SW480 (cell line): ENCODE data around the gene TMEM186.
"Not testable (repeated sequence)": the region's sequence is repeated elsewhere in the genome, so short reads cannot be mapped to it uniquely, and the experiment has no call there.

Source experiments
- DNase-seq: peaks from one replicate; pipeline ENCODE4 v3.0.0-alpha.2; 2016; ENCODE audit warnings: low spot score

TMEM186 gene, protein sequence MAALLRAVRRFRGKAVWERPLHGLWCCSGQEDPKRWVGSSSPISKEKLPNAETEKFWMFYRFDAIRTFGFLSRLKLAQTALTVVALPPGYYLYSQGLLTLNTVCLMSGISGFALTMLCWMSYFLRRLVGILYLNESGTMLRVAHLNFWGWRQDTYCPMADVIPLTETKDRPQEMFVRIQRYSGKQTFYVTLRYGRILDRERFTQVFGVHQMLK

DNA sequence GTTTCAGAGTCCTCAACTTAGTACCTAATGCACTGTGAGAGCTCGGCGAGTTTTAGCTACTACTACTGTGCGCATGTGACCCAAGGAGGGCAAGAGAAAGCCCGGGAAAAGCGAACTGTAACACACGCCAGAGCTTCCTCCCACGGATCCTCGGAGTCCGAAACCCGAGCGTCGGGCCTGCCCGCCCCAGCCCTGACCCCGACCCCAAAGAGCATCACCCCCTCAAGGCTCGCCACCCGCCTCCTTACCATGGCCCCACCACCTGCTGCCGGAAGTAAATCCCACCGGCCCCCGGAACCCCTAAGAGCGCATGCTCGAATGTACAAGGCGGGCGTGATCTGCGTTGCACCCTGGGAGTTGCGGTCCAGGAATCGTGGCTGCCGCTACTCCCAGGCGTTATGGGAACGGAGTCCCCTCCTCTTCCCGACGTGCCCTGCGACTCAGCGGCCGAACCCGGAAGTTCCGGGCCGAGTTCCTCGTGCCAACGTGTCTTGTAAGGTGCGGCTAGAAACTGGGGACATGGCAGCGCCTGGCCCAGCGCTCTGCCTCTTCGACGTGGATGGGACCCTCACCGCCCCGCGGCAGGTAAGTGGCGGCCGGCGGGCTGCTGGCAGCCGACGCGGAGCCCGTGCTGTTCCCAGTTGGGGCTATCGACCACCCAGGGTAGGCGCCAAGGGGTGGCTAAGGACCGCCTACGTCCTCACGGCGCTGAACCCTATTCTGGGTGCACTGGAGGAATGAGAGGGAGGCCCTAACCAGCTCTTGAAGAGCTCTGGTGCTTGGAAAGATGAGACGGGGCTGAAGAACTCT, at the start of gene TMEM186, which contains the start of gene PMM2:
Gene TMEM186 (minus strand): TSS at position 276 of the 810 bp plus-strand sequence. CDS start 25 bp downstream, at position 251.
Gene PMM2 (plus strand): TSS at position 476 of the 810 bp plus-strand sequence. CDS start 44 bp downstream, at position 520.
- DNase-seq = peak; percentile 96

DNA sequence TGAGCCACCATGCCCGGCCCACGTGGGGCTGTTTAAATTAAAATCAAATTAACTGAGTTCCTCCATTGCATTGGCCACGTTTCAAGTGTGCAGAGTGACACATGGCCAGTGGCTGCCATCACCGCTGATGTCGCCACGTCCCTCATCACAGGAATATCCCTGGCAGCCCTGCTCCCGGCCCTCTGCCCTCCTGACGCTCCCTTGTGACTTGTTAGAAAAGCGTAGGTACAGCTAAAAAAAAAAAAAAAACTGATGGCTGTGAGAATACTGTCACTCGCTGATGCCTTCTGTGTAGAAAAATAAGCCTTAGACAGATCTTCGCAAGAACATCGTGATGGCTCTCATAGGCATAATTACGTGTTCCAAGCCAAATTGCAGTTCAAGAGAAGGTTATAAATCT, 49.7 kb upstream of the TMEM186 start:
- DNase-seq = no peak

DNA sequence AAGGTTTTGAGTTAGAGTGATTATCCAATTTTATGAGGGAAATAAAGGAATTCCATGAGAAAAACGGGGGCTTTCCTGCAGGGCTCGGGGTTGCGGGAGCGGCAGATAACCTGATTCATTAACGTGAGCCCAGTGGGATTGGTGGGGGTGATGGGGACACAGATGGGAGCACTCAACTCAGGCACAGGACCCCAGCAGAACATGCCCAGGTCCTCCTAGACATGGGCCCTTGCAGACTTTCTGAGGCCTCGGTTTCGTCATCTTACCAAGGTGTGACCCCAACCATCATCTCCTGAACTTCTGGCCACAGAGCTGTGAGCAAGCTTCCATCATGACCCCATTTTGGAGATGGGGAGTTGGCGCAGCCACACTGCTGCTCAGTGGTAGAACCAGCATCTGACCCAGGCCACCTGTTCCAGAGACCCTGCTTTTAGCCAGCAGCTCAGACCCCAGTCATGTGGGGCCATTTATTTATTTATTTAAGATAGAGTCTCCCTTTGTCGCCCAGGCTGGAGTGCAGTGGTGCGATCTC, 49.0 kb upstream of the TMEM186 start:
- no peak for DNase-seq

DNA sequence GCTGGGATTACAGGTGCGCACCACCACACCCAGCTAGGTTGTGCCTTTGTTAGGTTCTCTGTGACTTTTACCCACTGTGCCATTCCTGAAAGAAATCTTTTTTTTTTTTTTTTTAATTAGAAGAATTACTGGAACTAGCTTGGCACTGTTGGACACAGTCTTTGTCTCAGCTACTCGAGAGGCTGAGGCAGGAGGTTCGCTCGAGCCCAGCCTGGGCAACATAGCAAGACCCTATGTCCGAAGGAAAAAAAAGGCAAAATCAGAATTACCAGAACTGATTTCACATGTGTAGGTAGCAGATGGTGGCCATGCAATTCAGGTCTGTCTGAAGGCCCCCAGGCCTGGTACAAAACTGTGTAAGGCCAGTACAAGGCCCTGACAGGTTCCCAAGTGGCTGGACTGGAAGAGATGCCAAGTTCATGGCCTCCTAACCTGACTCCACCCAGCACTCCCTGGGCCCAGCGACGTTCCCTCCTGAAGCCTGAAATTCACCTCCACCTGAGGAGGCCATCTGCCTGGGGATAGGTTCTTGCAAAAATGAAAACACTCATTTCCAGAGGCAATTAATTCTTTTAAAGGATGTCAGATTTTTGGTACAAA, 48.4 kb upstream of the TMEM186 start:
- DNase-seq = no peak

DNA sequence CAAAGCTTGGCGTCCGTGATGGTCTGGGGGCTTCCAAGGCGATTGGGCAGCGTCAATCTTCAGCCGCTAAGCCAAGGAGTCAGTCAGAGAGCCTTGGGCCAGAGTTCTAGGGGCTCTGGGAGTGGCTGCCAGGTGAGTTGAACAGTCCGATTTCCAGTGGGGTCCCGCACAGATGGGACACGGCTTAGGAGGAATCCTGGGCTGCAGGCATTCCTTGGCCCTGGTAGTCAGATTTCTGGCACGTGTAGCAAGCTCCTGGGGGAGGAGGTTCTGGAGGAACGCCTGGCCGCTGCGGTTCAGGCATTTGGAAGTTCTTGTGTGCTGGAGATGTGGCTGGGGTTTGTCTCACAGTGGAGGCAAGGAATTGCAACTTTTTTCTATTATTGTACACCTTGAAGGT, 45.9 kb upstream of the TMEM186 start:
- not testable (repeated sequence) for DNase-seq

DNA sequence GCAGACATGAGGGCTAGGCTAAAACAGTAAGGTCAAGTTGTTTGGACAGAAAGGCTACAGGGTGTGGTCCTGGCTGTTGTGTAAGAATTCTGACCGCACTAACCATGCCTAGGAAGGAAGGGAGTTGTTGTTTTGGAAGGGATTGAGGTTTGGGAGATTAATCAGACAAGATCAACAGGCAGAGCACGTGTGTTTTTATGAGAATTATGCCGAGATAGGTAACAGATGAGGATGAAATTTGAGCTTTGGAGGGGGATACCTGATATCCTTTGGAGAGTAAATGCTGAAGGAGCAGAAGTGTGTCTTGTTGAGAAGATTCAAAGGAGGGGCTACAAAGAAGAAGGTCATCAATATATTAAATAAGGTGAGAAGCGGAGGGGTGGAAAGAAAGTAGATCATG, 44.6 kb upstream of the TMEM186 start:
- DNase-seq = not testable (repeated sequence)

DNA sequence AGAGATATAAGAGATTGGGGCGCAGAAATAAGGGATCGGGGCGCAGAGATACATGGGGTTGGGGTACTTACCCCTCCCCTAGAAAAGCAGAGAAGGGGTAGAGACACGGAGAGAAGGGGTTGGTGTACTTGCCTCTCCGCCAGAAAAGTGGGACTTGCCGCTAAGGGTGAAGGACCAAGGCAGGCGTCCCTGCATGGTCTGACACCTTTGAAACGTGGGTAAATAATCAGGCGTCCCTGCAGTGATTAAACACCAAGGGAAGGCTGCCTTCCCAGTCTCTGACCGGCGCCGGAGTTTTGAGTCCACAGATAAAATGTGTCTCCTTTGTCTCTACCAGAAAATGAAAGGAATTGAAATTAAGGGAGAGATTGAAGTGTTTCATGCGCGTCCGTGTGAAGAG, 40.2 kb upstream of the TMEM186 start:
- not testable (repeated sequence) for DNase-seq

DNA sequence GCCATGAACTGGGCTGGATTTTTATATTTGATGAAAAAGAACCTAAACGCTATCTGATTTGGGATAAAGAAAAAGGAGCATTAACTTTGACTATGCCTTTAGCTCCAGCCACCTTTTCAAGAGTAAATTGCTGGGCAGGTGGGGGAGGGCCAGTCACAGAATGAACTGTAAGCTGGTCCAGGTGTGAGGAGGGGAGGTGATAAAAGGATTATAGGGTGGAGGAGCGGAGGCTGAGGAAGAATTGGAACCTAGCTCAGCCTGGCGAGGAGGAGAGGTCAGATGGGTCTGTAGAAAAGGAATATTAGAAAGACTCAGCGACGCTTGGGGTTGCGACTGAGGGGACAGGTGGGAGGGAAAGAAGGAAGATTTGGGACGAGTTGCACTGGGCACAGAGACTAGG, 39.4 kb upstream of the TMEM186 start:
- DNase-seq = not testable (repeated sequence)

DNA sequence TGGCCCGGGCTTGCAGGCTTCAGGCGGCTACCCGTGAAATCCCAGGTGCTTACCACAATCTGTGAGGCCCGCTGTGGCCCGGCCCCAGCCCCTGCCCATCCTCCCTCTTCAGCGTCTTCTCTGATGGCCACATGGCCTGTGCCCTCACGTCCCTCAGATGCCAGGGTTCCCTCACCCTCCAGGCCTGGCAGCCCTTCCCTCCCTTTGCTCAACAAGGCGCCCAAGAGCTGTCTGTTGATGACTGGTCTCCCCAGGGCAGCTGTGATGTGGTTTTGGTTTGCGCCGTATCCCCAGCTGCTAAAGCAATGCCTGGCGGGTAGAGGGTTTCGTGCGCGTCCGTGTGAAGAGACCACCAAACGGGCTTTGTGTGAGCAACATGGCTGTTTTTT, 35.3 kb upstream of the TMEM186 start:
- DNase-seq = peak; percentile 37

DNA sequence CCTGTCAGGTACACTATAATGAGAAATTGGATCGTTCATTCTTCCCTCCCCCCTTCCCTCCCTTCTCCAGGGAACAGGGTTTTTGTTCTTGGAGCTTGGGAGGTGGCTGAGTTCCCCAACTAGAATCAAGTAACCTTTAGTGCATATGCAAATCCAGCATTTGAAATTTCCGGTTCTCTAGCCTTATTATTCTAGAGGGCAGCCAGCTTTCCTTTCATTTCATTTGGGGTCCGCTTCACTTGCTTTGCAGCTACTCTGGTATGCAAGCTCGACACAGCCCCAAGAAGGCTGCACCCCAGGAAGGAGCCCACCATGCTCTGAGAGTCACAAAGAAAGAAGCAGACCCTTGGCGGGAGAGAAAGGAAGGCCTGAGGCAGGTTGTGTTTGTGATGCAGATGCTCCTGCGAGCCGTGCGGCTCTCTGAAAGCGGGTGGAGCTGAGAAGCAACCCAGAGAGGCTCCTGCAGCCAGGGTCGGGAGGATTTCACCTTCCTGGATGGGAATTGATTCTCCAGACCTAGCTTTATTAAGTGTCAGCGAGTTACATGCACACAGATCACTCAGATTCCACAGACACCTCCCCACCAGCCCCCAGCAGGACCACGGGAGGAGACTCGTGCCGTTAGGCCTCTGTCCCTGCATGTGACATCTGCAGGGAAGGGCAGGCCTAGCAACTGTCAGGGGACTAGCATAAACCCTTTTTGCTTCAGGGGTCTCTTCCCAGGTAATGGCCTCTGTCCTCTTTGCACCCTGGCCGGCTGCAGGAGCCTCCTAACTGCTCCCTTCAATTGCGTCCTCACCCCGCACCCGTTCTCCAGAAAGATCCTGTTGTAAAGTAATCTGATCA, 34.7 kb upstream of the TMEM186 start:
- DNase-seq = no peak

DNA sequence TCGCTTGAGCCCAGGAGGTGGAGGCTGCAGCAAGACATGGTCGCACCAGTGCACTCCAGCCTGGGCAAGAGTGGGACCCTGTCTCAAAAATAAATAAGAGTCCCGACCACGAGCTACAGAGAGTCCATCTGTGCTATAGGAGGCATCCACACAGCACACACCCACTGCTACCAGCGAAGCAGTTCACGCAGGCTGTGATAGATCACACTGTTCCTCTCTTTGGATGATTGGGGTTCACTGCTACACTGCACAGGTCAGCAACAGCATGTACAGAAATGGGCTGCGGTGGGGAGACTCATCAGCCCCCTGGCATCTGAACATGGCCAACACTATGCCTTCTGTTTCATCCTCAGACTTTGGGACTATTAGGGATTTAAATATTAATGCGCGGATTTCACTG, 34.0 kb upstream of the TMEM186 start:
- no peak for DNase-seq

DNA sequence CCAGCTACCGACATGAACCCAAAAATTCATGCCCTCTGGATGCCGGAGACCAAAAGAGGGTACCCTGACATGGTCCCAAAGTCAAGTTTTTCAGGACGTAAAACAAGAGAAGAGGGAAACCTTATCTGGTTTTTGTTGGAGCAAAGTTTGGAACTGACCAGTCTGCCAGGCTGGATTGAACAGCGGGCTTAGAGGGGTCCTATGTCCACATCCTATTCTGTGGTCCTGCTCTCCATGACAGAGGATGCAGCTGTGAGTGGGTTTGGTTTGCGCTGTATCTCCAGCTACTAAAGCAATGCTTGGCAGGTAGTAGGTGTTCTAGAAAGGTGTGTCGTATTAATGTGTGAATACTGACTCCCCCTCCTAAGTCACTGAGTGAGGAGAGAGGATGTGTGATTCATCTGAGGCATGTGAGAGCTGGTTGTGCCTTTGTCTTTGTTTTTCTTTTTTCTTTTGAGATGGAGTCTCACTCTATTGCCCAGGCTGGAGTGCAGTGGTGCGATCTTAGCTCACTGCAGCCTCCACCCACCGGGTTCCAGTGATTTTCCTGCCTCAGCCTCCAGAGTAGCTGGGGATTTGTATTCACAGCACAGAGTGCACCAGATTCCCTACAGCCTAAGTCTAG, 31.2 kb upstream of the TMEM186 start:
- no peak for DNase-seq

DNA sequence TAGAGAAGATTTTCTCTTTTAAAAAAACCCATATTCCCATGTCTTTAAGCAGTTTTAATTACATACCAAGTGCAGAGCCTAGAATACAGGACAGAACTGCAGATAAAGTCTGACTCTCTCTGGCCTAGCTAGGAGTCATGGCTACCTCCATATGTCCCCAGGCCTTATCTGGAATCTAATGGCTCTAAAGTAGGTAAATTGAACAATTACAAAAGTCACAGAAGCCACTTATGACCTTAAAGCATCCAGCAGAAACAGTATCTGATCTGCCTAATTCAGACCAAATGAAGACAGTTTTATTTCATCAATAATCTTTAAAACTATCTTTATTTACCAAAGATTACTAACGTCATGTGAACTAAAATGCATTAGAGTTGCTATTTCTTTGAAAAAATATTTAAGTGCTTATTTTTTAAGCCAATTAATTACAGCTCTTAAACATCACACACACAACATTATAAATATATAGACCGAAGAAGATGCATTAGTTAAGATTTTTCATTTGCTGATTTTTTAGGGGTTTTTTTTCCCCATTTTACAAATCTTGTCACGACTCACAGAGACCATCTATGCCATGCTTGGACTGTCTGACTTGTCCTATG, 28.9 kb upstream of the TMEM186 start:
- no peak for DNase-seq

DNA sequence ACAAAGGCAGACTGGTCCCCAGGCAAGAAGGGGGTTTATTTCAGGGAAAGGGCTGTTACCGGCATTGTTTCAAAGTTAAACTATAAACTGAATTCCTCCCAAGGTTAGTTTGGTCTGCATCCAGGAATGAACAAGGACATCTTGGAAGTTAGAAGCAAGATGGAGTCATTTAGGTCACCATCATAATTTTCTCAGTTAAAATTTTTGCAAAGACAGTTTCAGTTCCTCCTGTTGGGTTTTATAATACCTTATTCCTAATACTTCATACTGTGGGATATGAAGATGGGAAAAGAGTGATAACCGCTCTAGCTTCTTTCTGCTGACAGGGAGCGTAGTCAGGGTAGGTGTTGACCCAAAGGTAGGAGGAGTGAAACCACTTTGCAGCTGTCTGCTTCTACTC, 25.0 kb upstream of the TMEM186 start:
- DNase-seq = no peak

DNA sequence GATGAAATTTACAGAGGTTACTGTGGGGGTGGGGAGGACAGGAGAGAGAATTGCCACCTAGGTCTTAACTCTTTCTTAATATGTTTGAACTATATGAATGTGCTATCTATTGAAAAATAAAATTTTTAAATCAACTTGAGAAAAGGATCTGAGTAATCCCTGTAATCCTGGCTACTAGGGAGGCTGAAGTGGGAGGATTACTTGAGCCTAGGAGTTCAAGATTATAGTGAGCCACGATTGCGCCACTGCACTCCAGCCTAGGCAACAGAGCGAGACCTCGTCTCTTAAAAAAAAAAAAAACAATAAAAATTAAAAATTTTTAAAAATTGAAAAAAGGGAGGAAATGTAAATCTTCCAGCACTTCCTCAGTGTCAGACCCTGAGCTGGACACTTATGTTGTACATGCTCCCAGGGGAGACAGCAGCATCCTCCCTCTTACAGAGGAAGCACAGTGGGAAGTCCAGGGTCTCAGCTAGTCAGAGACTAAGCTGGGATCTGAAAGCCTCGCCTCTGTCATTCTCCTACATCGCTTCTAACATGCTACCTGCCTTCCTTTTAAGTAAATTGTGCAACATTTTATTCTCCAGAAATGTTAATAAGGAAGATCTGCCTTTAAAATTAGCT, 22.1 kb upstream of the TMEM186 start:
- no peak for DNase-seq

DNA sequence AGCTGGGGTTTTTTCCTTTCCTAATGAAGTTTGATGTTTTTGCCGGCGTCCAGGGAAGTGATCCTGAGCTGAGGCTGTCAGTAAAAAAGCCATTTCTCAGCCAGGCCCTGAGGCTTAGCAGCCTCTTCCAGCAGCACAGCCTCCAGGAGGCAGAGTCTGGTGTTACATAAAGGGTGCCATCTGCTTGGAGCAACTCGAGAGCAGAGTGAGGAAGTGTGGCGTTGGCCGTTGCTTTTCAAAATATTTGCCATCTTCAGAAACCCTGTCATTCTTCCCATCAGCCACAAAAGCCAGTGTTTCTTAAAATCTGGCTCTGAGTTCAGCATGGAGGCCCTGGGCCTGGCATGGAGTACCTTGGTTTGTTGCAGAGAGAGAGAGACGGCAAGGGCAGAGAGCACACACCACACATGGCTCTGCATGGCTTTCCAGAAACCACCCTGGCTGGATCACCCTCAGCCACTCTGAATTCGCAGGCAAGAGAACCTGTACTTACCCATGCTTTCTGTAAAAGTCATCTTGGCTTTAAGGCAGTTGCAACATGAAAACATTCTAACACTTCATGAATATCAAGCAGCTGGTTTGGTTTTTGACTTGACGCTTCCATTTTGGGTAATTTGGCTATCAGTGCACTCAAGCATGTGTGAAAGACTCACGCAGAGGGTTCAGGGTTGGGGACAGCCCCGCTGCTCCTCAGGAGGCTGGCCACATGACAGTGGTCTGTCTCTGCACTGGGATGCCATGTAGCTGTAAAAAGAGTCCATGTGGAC, 21.2 kb upstream of the TMEM186 start:
- no peak for DNase-seq

DNA sequence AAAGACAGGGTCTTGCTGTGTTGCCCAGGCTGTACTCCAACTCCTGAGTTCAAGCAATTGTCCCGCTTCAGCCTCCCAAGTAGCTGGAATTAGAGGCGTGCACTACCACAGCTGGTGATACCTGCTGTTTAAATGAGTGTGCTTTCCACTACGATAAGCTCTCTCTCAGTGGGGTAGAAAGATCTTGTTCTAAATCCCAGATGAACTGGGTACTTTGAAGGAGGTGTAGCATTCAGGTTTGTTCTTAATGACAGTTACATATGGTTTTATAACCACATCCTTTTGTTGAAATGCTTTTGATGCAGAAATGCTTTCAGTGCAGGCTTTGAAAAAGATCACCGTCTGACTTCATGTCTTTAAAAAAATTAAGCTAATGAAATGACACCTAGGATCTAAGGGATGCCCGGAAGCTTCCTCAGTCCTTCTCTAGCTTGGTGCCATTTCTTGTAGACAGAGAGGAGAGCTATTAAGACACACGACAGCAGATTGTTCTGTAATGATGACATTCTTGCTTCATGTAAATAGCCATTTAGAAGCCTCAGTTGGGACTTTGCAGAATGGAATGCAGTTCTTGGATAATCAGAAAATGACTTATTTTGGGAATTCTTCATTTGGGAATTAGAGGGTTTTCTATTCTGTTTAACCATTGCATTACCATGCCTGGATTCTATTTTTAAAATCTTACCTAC, 19.7 kb upstream of the TMEM186 start:
- no peak for DNase-seq

DNA sequence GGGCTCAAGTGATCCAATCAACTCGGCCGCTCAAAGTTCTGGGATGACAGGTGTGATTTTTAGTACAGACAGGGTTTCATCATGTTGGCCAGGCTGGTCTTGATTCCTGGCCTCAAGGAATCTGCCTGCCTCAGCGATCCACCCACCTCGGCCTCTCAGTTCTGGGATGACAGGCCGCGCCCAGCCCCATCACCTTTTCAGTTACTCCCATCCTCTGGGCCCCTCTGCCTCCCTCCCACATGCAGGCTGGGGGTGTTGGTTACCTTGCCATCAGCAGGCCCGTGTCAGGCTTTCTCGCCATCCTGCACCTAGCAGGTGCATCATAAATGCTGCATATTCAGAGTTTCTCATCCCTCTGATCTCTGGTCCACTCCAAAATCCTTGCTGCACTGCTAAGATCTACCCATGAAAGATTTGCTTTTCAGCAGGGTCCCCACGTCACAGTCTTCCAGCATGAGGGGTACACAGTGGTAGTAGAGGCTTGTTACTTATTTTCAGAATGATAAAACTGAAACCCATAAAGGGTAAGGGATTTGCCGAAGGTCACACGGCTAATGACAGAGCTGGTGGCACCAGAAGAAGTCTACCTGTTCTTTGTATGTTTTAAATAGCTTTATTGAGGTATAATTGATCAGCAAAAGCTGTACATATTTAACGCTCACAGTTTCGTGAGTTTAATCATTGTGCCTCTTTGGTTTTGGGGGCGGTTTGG, 16.8 kb upstream of the TMEM186 start:
- DNase-seq = no peak
